DND-41 (cell line): ENCODE data around the gene DCTN2.

ENCODE experiments used
- CTCF ChIP-seq: IDR thresholded peaks from 2 replicates; pipeline ENCODE4 v1.5.1; 2012; ENCODE audit warnings: borderline replicate concordance, low read length, moderate library complexity, mild to moderate bottlenecking; ENCODE audit not compliant: poor library complexity, severe bottlenecking; ENCODE audit errors: extremely low read depth
- EZH2 ChIP-seq: IDR thresholded peaks from 3 replicates; pipeline ENCODE4 v1.6.1; 2012; ENCODE audit warnings: borderline replicate concordance, low read depth, mild to moderate bottlenecking, moderate library complexity, low read length, inconsistent platforms; ENCODE audit not compliant: severe bottlenecking

DNA sequence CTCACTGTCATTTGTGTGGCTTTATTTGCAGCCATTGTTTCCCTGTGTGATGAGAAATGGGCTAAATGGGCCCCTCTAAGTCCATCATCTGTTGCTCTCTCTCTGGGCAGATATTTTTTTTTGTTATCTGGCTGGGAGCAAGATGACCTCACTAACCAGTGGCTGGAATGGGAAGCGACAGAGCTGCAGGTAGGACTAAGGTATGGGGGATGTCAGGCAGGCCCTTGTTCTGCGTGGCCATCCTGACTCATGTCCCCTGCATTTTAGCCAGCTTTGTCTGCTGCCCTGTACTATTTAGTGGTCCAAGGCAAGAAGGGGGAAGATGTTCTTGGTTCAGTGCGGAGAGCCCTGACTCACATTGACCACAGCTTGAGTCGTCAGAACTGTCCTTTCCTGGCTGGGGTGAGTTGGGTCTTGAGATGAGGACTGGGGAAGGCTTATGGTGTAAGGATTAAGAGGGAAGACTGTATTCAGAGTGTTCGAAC, 57.8 kb downstream of the DCTN2 start:
- no peak for TF ChIP-seq CTCF
- TF ChIP-seq EZH2 = no peak
